Testis (tissue), 3 donors: ENCODE results near the gene MMS19. TPM values are rescaled to one million over a fixed set of nuclear protein-coding genes. Genes with fewer than 3 reads are reported as not detected.

Experiments
- DNase-seq: peaks from one replicate; pipeline ENCODE4 v3.0.0-alpha.2; 2019
- H3K27ac ChIP-seq, 2 donors: fragments of 200-600 bp; sonication (generic); one replicate each; pipeline ENCODE4 v1.5.1; 2019
- H3K27me3 ChIP-seq: fragments of 200-600 bp; sonication (generic); one replicate; pipeline ENCODE4 v1.5.1; 2019
- H3K36me3 ChIP-seq: fragments of 200-600 bp; sonication (generic); one replicate; pipeline ENCODE4 v1.5.1; 2017; ENCODE audit warnings: low read depth; ENCODE audit errors: missing control alignments
- H3K4me1 ChIP-seq: fragments of 200-600 bp; sonication (generic); one replicate; pipeline ENCODE4 v1.5.1; 2019
- H3K4me3 ChIP-seq, 2 donors: fragments of 200-600 bp; sonication (generic); one replicate each; pipeline ENCODE4 v1.5.1; 2017 to 2019
- H3K9me3 ChIP-seq: fragments of 200-600 bp; sonication (generic); one replicate; pipeline ENCODE4 v1.5.1; 2017
- CTCF ChIP-seq, 3 experiments: fragments of 450-650 bp in 2 of 3; fragments of 200-600 bp in 1 of 3; sonication (generic) in 1 of 3; IDR thresholded peaks; one replicate each; pipeline ENCODE4 v1.5.1; 2016 to 2019; ENCODE audit warnings: antibody characterized with exemption in 3 of 3, mild to moderate bottlenecking in 2 of 3, moderate library complexity in 1 of 3
- POLR2A ChIP-seq: fragments of 450-650 bp; IDR thresholded peaks from one replicate; pipeline ENCODE4 v1.6.1; 2017; ENCODE audit warnings: antibody characterized with exemption, mild to moderate bottlenecking, moderate library complexity
- WGBS, 2 donors: methylation state at CpG; one replicate each; pipeline ENCODE4 v1.1.5; 2018; 5-methylcytosine and 5-hydroxymethylcytosine counted together
- intact Hi-C: fragments of 100-400 bp; cut with DNase I; formaldehyde crosslinking; loops from one replicate; pipeline ENCODE4 v1.15.1; 2023; ENCODE audit warnings: low total_unique reads
- polyA plus RNA-seq: library from polyadenylated mRNA; stranded (reverse); fragments of 350-450 nt; fragmentation: Illumina TruSeq; extraction: RNeasy Lipid Tissue Mini Kit (QIAGEN cat#74804); gene quantifications from one replicate; pipeline ENCODE4 v1.2.3, GENCODE V29; 2014; ENCODE audit warnings: low read depth, low replicate concordance; ENCODE audit not compliant: insufficient read depth
- total RNA-seq, 2 donors: library from RNA; depleted of rRNA; stranded (reverse); fragments of >200 nt; gene quantifications; one replicate each; pipeline ENCODE4 v1.2.3, GENCODE V29; 2016

Gene MMS19
- total and polyA plus RNA-seq, 3 donors from 2014 or later = 109 to 253 (median 206) TPM

DNA sequence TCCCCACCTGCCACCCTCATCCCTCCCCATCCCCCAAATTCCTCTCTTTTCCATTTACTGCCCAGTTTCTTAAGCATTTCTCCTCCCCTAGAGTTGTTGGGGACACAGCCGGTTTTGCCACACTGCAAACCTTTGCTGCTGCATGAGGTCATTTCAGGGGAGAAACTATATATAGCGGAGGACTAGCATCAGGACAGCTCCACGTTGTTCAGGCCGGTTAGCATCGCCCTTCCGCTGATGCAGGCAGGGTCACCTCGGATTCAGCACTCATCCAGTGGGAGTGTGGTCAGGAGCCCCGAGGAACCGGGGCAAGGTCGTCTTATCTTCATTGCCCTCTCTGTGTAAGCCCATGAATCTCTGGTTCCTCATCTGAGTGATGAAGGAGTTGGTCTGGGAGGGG lies 16.1 kb upstream of the MMS19 start:
- 60 to 81% methylated on average over 5 to 10 of the region's 10 CpGs for WGBS, 2 donors
- TF ChIP-seq CTCF (IDR thresholded peaks at IDR 0.05) = no peak
- TF ChIP-seq POLR2A = no peak
- Histone ChIP-seq H3K4me1 (peaks cover 55% of the 10 kb centered on the region), H3K27ac (no peak overlapping the region), H3K9me3 (no peaks in the 10 kb centered on the region), H3K4me3 (no peak overlapping the region), H3K27me3 (no peaks in the 10 kb centered on the region), H3K36me3 (no peaks in the 10 kb centered on the region)
- intact Hi-C loops = no loop called here
- no peak for DNase-seq

- WGBS, 2 donors = 73 to 77% methylated on average over 1 of the region's 1 CpG
- intact Hi-C loops = no loop called here
- H3K9me3 ChIP-seq = no peaks in the 10 kb centered on the region
Observed at GRCh38 chr10:97512993-97513392, 14.8 kb upstream of the MMS19 start.

GRCh38 chr10:97511711-97512440 lies 13.7 kb upstream of the MMS19 start:
- no peaks in the 10 kb centered on the region for H3K27me3 ChIP-seq
- DNase-seq = no peak
- H3K36me3 ChIP-seq = no peaks in the 10 kb centered on the region
- H3K27ac ChIP-seq = peak overlapping the region in 1 of 2 donors; percentile 11
- no peak for TF ChIP-seq POLR2A
- no peak for TF ChIP-seq CTCF (IDR thresholded peaks at IDR 0.05)
- H3K9me3 ChIP-seq = no peaks in the 10 kb centered on the region
- 25 to 51% methylated on average over 3 of the region's 3 CpGs for WGBS, 2 donors
- intact Hi-C loops = no loop called here
- H3K4me1 ChIP-seq = peaks cover 36% of the 10 kb centered on the region
- H3K4me3 ChIP-seq = no peak overlapping the region

More at GRCh38 chr10:97512993-97513392, 14.8 kb upstream of the MMS19 start:
- H3K27me3 ChIP-seq = no peaks in the 10 kb centered on the region
- H3K4me1 ChIP-seq = peaks cover 45% of the 10 kb centered on the region
- no peaks in the 10 kb centered on the region for H3K36me3 ChIP-seq
- H3K27ac ChIP-seq = no peak overlapping the region
- no peak overlapping the region for H3K4me3 ChIP-seq
- DNase-seq = no peak
- TF ChIP-seq CTCF (IDR thresholded peaks at IDR 0.05) (no peak), POLR2A (no peak)

- Histone ChIP-seq H3K36me3 (no peaks in the 10 kb centered on the region), H3K27me3 (no peaks in the 10 kb centered on the region), H3K4me1 (peaks cover 36% of the 10 kb centered on the region), H3K9me3 (no peaks in the 10 kb centered on the region), H3K27ac (peak overlapping the region in 1 of 2 donors; percentile 27), H3K4me3 (no peak overlapping the region)
- WGBS, 2 donors = 53 to 54% methylated on average over 4 of the region's 4 CpGs
- no peak for TF ChIP-seq CTCF (IDR thresholded peaks at IDR 0.05)
- TF ChIP-seq POLR2A = no peak
- peak; percentile 87 for DNase-seq
- intact Hi-C loops = no loop called here
Observed at GRCh38 chr10:97510686-97511085, 12.5 kb upstream of the MMS19 start.
